ENCODE data around the gene DIAPH2. TPM values are rescaled to one million over a fixed set of nuclear protein-coding genes. Genes with fewer than 3 reads are reported as not detected.

The DIAPH2 gene
- total and polyA plus RNA-seq, 2 of the 13 experiments (the other 11 are each of a cell fraction or from before 2014, with no cell fraction given), result 2.1 to 8.5 TPM

GRCh38 chrX:96685210-96686099 lies 813 bp downstream of the DIAPH2 start (continued):
- no peak for TF ChIP-seq NFAT5 (CRISPR knock-in tag; IDR thresholded peaks at IDR 0.05)
- no peak for TF ChIP-seq KMT2A (CRISPR knock-in tag; IDR thresholded peaks at IDR 0.05)
- no peak for TF ChIP-seq REXO4 (CRISPR knock-in tag; IDR thresholded peaks at IDR 0.05; ENCODE audit: borderline replicate concordance)
- no peak for TF ChIP-seq SOX13 (IDR thresholded peaks at IDR 0.05)
- TF ChIP-seq SOX13 (CRISPR knock-in tag; conservative IDR thresholded peaks at IDR 0.05 in 1 of 2, IDR thresholded peaks at IDR 0.05 in 1 of 2), result no peak
- TF ChIP-seq ZNF510 (CRISPR knock-in tag; IDR thresholded peaks at IDR 0.05; ENCODE audit: low read depth), result no peak
- peak; percentile 71 for TF ChIP-seq ZNF652 (CRISPR knock-in tag; IDR thresholded peaks at IDR 0.05; ENCODE audit: borderline replicate concordance, low read depth)
- TF ChIP-seq FOSL2 (CRISPR knock-in tag; IDR thresholded peaks at IDR 0.05), result no peak
- TF ChIP-seq FOXM1 (CRISPR knock-in tag; IDR thresholded peaks at IDR 0.05), result no peak
- TF ChIP-seq POLR2A (IDR thresholded peaks at IDR 0.05; ENCODE audit: insufficient read depth in 1 of 2, low read depth in 2 of 2, low read length in 2 of 2), result peak; percentile 20 to 55; a peak in 1 of 4 replicates
- peak; percentile 22; the same call in 1 of the 2 replicates for TF ChIP-seq ZNF687 (CRISPR knock-in tag; IDR thresholded peaks at IDR 0.05)
- TF ChIP-seq EP300 (IDR thresholded peaks at IDR 0.05; ENCODE audit: low read depth in 2 of 2, low read length in 2 of 2), result no peak
- TF ChIP-seq EP300 (CRISPR knock-in tag; IDR thresholded peaks at IDR 0.05; ENCODE audit: borderline replicate concordance), result no peak
- TF ChIP-seq RBM39 (IDR thresholded peaks at IDR 0.05; ENCODE audit: low read depth, low read length, poor library complexity, severe bottlenecking), result no peak
- TF ChIP-seq HNF4G (IDR thresholded peaks at IDR 0.05; ENCODE audit: borderline replicate concordance, low read depth, low read length), result no peak
- no peak for TF ChIP-seq HNF4G (CRISPR knock-in tag; IDR thresholded peaks at IDR 0.05; ENCODE audit: borderline replicate concordance, low read depth)
- TF ChIP-seq FIP1L1 (IDR thresholded peaks at IDR 0.05; ENCODE audit: borderline replicate concordance, insufficient read depth, low read depth, low read length), result no peak
- TF ChIP-seq DBP (CRISPR knock-in tag; IDR thresholded peaks at IDR 0.05; ENCODE audit: not compliant biosample characterization), result no peak
- TF ChIP-seq SYNCRIP (IDR thresholded peaks at IDR 0.05; ENCODE audit: insufficient read depth, low read depth, low read length), result no peak

Data from HepG2 (cell line).